Measurements from ENCODE around the gene KIF1C.

The KIF1C gene

DNA sequence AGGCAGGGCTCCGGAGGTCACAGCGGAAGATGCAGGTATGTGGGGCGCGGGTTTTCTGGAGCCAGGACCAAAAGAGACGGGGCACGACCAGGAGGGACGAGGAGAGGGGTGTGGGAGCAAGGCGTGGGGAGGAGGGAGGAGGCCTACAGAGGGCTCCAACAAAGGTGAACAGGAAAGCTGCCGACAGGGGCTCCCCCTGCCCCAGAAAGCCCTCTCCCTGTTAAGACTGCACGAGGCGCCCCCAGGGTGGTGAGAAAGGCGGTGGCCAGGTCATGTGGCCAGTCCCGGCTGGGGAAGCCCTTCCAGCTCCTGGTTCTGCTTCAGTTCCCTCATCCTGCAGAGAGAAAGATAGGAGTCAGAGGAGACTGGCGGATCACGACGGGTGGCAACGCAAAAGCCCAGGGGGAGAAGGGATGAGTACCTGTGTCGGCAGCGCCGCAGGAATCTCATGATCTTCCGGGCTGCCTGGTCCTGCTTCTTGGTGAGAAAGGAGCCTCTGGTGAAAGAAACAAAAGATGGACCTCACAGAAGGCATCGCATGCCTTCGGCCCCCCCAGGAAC lies 29.2 kb upstream of the KIF1C start:
- no peak for DNase-seq (ENCODE audit: low read depth)

DNA sequence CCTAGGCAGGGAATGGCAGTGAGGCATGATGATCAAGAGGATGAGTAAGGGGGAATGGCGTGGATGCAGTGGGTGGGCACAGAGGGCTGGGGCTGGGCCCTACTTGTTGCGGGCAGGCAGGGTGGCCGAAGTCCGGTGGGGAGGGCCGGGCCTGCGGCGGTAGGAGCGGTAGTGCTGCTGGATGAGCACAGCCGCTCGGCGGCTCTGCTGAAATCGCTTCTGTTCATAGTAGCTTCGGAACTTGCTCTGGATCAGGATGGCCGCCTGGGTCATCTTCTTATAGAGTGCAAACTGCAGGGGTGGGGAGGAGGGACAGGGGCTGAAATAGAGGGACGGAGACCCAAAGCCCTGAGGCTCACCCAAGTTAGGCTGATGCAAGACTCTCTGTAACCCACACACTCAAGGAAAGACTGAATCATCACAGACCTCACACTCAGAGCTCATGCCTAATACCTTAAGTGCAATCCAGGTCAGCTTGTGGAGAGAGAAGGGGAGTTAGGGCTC lies 28.7 kb upstream of the KIF1C start:
- H3K4me3 ChIP-seq (ENCODE audit: control insufficient read depth, low read depth, low read length): peak overlapping the region; percentile 87
- peak; percentile 93 for DNase-seq (ENCODE audit: low read depth)
- TF ChIP-seq, protein P1, sequence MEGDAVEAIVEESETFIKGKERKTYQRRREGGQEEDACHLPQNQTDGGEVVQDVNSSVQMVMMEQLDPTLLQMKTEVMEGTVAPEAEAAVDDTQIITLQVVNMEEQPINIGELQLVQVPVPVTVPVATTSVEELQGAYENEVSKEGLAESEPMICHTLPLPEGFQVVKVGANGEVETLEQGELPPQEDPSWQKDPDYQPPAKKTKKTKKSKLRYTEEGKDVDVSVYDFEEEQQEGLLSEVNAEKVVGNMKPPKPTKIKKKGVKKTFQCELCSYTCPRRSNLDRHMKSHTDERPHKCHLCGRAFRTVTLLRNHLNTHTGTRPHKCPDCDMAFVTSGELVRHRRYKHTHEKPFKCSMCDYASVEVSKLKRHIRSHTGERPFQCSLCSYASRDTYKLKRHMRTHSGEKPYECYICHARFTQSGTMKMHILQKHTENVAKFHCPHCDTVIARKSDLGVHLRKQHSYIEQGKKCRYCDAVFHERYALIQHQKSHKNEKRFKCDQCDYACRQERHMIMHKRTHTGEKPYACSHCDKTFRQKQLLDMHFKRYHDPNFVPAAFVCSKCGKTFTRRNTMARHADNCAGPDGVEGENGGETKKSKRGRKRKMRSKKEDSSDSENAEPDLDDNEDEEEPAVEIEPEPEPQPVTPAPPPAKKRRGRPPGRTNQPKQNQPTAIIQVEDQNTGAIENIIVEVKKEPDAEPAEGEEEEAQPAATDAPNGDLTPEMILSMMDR (IDR thresholded peaks at IDR 0.05; ENCODE audit: control insufficient read depth, insufficient read depth, low read depth, low read length, missing control alignments): no peak

More for the DNA sequence above, 29.2 kb upstream of the KIF1C start:
- TF ChIP-seq, protein P1 (IDR thresholded peaks at IDR 0.05; ENCODE audit: control insufficient read depth, insufficient read depth, low read depth, low read length, missing control alignments): peak; percentile 1
- H3K4me3 ChIP-seq (ENCODE audit: control insufficient read depth, low read depth, low read length): peak overlapping the region; percentile 87

DNA sequence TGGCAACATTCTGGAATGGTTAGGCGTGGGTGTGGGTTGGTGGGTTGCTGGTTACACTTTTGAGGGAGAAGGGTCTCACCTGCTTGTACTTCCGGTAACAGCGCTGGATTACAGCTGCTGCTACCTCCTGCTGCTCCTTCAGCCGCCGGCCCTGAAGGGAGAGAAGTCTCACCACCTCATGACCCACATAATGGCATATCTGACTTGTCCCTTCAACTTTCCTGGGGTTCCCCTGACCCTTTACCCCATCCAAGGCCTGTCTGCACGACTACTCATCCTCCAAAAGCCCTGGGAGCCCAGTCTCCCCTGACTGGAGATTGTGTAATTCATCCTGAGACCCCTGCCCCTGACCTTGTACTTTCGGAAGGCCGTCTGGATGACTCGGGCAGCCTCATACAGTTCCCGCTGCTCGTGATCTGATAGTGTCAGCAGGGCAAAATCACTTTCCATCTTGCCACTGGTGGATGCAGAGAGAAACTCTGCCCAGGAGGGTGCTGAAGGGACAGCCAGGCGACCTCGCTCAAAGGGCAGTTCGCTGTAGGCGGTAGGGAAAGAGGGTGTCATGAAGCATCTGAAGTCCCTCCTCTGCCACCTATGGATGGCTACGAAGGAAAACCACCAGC lies 28.1 kb upstream of the KIF1C start:
- H3K4me3 ChIP-seq (ENCODE audit: control insufficient read depth, low read depth, low read length): peak overlapping the region; percentile 87
- DNase-seq (ENCODE audit: low read depth): no peak
- TF ChIP-seq, protein P1 (IDR thresholded peaks at IDR 0.05; ENCODE audit: control insufficient read depth, insufficient read depth, low read depth, low read length, missing control alignments): no peak

DNA sequence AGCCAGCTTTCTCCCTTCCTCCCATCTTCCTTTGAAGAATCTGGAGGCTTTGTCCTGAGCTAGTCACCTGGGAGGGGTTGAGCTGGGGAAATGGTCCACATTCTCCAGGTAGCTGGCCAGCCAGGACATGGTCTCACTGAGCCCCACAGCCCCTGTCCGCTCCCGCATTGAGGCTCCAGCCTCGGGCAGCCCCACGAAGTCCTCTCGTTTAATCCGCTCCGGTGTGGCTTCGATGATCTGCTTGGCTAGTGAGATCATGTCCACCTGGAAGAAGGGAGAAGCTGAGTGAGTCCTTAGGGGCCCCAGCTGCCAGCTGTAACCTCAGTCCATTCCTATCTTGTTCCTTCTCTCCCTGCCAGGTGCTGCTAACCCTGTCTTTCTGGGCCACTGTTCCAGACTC lies 27.5 kb upstream of the KIF1C start:
- H3K4me3 ChIP-seq (ENCODE audit: control insufficient read depth, low read depth, low read length): no peak overlapping the region
- no peak for DNase-seq (ENCODE audit: low read depth)
- TF ChIP-seq, protein P1 (IDR thresholded peaks at IDR 0.05; ENCODE audit: control insufficient read depth, insufficient read depth, low read depth, low read length, missing control alignments): no peak

DNA sequence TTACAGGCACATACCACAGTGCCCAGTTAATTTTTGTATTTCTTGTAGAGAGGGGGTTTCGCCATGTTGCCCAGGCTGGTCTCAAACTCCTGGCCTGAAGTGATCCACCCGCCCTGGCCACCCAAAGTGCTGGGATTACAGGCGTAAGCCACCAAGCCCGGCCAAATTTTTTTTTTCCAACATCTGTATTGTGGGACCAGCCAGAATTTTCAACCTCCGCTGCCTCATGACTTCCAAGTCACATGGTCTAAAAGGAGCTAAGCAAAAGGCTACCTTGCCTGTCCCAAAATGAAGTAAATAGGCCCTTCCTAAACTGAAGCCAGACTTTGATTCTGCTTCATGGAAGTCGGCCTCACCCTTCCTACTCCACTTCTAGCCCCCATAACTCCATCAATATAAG lies 25.9 kb upstream of the KIF1C start:
- TF ChIP-seq, protein P1 (IDR thresholded peaks at IDR 0.05; ENCODE audit: control insufficient read depth, insufficient read depth, low read depth, low read length, missing control alignments): no peak
- DNase-seq (ENCODE audit: low read depth): no peak

DNA sequence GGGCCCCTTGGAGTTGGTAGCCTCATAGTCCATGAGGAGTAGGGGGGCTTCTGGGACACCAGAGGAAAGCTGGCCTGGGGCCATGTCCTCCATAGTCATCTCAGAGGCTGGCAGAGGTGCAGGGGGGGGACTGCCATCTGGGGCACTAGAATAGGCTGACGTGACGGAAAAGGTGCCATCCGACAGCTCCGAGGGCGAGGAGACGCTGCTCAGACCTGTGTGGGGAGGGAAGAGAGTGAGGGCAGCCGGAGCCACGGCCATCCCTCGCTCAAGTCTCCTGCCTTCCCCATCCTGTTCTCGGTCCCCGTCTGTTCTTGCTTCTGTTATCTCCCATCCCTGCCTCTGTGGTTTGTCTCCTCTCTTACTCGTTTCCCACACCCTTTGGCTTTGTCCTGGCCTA lies 25.4 kb upstream of the KIF1C start:
- H3K4me3 ChIP-seq (ENCODE audit: control insufficient read depth, low read depth, low read length): no peak overlapping the region
- TF ChIP-seq, protein P1 (IDR thresholded peaks at IDR 0.05; ENCODE audit: control insufficient read depth, insufficient read depth, low read depth, low read length, missing control alignments): no peak

More for the DNA sequence above, 25.9 kb upstream of the KIF1C start:
- H3K4me3 ChIP-seq (ENCODE audit: control insufficient read depth, low read depth, low read length): no peak overlapping the region

More for the DNA sequence above, 25.4 kb upstream of the KIF1C start:
- no peak for DNase-seq (ENCODE audit: low read depth)

Measured in AG09309 (cell line).